Tracheal epithelial cell (primary cell): ENCODE results near the gene DUSP16. TPM values are rescaled to one million over a fixed set of nuclear protein-coding genes. Genes with fewer than 3 reads are reported as not detected.

Experiments used
- total RNA-seq: library from RNA; depleted of rRNA; stranded (reverse); fragments of >200 nt; gene quantifications from 2 replicates; pipeline ENCODE4 v1.2.1, GENCODE V29; 2014

Gene DUSP16, protein sequence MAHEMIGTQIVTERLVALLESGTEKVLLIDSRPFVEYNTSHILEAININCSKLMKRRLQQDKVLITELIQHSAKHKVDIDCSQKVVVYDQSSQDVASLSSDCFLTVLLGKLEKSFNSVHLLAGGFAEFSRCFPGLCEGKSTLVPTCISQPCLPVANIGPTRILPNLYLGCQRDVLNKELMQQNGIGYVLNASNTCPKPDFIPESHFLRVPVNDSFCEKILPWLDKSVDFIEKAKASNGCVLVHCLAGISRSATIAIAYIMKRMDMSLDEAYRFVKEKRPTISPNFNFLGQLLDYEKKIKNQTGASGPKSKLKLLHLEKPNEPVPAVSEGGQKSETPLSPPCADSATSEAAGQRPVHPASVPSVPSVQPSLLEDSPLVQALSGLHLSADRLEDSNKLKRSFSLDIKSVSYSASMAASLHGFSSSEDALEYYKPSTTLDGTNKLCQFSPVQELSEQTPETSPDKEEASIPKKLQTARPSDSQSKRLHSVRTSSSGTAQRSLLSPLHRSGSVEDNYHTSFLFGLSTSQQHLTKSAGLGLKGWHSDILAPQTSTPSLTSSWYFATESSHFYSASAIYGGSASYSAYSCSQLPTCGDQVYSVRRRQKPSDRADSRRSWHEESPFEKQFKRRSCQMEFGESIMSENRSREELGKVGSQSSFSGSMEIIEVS
- total RNA-seq: 15.1 and 17.6 TPM in 2 replicates

GRCh38 chr12:12562585-12563261, at the start of gene DUSP16:
Gene DUSP16 (minus strand): TSS chr12:12562863. CDS start chr12:12521098, 41,765 bp downstream.

GRCh38 chr12:12611512-12612306, 49.0 kb upstream of the DUSP16 start, which contains the start of gene CREBL2:
Gene CREBL2 (plus strand): TSS chr12:12611876. CDS start chr12:12612173, 297 bp downstream.

Other genes starting within 250 kb of the DUSP16 start
- gene MANSC1, start 212.6 kb downstream of the DUSP16 start, total RNA-seq: 0.24 and 2.6 TPM in 2 replicates
- 6.7 and 11.9 TPM in 2 replicates for gene BORCS5, start 205.8 kb downstream of the DUSP16 start, total RNA-seq
- 17.6 and 22.2 TPM in 2 replicates for gene CREBL2, start 49.0 kb upstream of the DUSP16 start, total RNA-seq
- not detected in 2 replicates for gene GPR19, start 133.3 kb upstream of the DUSP16 start, total RNA-seq
- gene CDKN1B, start 154.5 kb upstream of the DUSP16 start, total RNA-seq: 25.3 and 35.8 TPM in 2 replicates
- gene APOLD1, start 222.8 kb upstream of the DUSP16 start, total RNA-seq: 2.4 and 3.8 TPM in 2 replicates